Esophagus squamous epithelium (tissue), 4 donors: Measurements from ENCODE around the gene KANSL1L.

Experiments
- POLR2A ChIP-seq, 4 donors: fragments of 450-650 bp; IDR thresholded peaks; one replicate each; pipeline ENCODE4 v1.6.1; 2017; ENCODE audit warnings: antibody characterized with exemption in 4 of 4, mild to moderate bottlenecking in 4 of 4, moderate library complexity in 3 of 4
- TF ChIP-seq, protein P1 (sequence below), 6 experiments: fragments of 450-650 bp in 4 of 6; fragments of 200-600 bp in 2 of 6; sonication (generic) in 2 of 6; IDR thresholded peaks; one replicate each; pipeline ENCODE4 v1.5.1; 2016 to 2019; ENCODE audit warnings: antibody characterized with exemption in 6 of 6, mild to moderate bottlenecking in 4 of 6, moderate library complexity in 4 of 6

DNA sequence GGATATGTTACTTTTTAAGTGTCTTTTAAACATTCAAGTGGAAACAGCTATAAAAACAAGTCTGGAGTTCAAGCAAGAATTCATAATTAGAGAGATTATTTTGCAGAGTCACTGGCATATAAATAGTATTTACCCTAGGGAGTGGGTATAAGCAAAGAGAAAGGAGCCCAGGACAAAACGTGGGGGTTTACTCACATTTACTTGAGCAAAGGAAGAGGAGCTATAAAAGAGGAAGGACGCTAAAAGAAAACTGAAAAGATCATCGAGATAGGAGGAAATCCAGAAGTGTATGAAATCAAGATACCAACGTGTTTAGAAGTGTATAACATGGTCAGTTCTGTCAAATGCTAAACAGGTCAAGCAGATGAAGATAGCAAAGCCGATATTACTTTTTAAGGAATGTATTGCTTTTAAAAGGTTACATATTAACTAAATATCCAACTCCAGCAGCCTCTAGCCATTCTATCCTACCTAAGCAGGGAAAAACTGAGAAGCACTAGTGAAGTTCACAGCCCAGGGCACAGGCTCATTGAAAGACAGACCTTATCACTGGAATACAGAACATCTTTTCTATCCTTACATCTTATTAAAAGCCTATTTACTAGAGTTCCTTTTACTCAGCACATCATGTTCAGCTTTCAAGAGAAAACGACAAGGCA, 8.6 kb downstream of the KANSL1L start:
- no peak for TF ChIP-seq POLR2A (IDR thresholded peaks at IDR 0.05)
- TF ChIP-seq, protein P1, sequence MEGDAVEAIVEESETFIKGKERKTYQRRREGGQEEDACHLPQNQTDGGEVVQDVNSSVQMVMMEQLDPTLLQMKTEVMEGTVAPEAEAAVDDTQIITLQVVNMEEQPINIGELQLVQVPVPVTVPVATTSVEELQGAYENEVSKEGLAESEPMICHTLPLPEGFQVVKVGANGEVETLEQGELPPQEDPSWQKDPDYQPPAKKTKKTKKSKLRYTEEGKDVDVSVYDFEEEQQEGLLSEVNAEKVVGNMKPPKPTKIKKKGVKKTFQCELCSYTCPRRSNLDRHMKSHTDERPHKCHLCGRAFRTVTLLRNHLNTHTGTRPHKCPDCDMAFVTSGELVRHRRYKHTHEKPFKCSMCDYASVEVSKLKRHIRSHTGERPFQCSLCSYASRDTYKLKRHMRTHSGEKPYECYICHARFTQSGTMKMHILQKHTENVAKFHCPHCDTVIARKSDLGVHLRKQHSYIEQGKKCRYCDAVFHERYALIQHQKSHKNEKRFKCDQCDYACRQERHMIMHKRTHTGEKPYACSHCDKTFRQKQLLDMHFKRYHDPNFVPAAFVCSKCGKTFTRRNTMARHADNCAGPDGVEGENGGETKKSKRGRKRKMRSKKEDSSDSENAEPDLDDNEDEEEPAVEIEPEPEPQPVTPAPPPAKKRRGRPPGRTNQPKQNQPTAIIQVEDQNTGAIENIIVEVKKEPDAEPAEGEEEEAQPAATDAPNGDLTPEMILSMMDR (IDR thresholded peaks at IDR 0.05) = no peak
